ENCODE results near the gene TLR7.

DNA sequence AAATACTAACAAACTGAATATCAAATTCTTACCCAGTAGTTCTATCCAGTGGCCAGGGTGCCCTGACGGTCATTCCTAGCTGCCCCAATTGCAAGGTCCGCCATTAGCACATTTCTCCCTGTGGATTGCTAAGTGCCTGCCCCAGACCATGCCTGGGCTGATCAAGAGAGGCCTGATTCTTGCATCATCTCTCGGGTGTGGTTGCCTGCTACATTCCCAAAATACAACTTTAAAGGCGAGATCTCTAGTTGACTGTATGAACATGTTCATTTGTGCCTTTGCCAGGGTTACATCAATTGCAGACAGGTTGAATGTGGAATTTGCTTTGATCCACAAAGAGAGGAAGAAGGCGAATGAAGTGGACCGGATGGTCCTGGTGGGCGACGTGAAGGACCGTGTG, 47.6 kb upstream of the TLR7 start:
- TF ChIP-seq, protein P1, sequence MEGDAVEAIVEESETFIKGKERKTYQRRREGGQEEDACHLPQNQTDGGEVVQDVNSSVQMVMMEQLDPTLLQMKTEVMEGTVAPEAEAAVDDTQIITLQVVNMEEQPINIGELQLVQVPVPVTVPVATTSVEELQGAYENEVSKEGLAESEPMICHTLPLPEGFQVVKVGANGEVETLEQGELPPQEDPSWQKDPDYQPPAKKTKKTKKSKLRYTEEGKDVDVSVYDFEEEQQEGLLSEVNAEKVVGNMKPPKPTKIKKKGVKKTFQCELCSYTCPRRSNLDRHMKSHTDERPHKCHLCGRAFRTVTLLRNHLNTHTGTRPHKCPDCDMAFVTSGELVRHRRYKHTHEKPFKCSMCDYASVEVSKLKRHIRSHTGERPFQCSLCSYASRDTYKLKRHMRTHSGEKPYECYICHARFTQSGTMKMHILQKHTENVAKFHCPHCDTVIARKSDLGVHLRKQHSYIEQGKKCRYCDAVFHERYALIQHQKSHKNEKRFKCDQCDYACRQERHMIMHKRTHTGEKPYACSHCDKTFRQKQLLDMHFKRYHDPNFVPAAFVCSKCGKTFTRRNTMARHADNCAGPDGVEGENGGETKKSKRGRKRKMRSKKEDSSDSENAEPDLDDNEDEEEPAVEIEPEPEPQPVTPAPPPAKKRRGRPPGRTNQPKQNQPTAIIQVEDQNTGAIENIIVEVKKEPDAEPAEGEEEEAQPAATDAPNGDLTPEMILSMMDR (IDR thresholded peaks at IDR 0.05): no peak
- TF ChIP-seq, protein P2, sequence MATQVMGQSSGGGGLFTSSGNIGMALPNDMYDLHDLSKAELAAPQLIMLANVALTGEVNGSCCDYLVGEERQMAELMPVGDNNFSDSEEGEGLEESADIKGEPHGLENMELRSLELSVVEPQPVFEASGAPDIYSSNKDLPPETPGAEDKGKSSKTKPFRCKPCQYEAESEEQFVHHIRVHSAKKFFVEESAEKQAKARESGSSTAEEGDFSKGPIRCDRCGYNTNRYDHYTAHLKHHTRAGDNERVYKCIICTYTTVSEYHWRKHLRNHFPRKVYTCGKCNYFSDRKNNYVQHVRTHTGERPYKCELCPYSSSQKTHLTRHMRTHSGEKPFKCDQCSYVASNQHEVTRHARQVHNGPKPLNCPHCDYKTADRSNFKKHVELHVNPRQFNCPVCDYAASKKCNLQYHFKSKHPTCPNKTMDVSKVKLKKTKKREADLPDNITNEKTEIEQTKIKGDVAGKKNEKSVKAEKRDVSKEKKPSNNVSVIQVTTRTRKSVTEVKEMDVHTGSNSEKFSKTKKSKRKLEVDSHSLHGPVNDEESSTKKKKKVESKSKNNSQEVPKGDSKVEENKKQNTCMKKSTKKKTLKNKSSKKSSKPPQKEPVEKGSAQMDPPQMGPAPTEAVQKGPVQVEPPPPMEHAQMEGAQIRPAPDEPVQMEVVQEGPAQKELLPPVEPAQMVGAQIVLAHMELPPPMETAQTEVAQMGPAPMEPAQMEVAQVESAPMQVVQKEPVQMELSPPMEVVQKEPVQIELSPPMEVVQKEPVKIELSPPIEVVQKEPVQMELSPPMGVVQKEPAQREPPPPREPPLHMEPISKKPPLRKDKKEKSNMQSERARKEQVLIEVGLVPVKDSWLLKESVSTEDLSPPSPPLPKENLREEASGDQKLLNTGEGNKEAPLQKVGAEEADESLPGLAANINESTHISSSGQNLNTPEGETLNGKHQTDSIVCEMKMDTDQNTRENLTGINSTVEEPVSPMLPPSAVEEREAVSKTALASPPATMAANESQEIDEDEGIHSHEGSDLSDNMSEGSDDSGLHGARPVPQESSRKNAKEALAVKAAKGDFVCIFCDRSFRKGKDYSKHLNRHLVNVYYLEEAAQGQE (IDR thresholded peaks at IDR 0.05; ENCODE audit: insufficient read depth in 1 of 2, low read depth in 2 of 2, low read length in 1 of 2): no peak
- TF ChIP-seq POLR2AphosphoS5 (IDR thresholded peaks at IDR 0.05; ENCODE audit: low read depth, low read length): no peak
- no peak for TF ChIP-seq SIN3A (IDR thresholded peaks at IDR 0.05; ENCODE audit: borderline replicate concordance, insufficient read depth, low read depth, low read length)
